H1 (cell line): ENCODE results near the gene CCDC13.

ENCODE experiments used
- ATF3 ChIP-seq: IDR thresholded peaks from 2 replicates; pipeline ENCODE4 v1.6.1; 2011; ENCODE audit warnings: low read depth, mild to moderate bottlenecking, low read length; ENCODE audit not compliant: insufficient read depth
- BRCA1 ChIP-seq: IDR thresholded peaks from 2 replicates; pipeline ENCODE4 v1.6.1; 2012; ENCODE audit warnings: low read depth, low read length, improper control_type of control experiment
- CBX5 ChIP-seq: fragments of 300-800, 300-1000 bp; sonication (generic); IDR thresholded peaks from 2 replicates; pipeline ENCODE4 v1.7.1; 2016; ENCODE audit warnings: antibody characterized with exemption, low read length, low read depth
- CTCF ChIP-seq, 3 experiments: IDR thresholded peaks; 1 replicate in 2 of 3; 2 replicates in 1 of 3; pipeline versions ENCODE4 v1.5.1 to v1.6.1; 2011; ENCODE audit warnings: low read length in 3 of 3, mild to moderate bottlenecking in 3 of 3, inconsistent platforms in 2 of 3, low read depth in 1 of 3, moderate library complexity in 1 of 3; ENCODE audit not compliant: insufficient read depth in 1 of 3; ENCODE audit errors: control extremely low read depth in 1 of 3
- EGR1 ChIP-seq: IDR thresholded peaks from 2 replicates; pipeline ENCODE4 v1.6.1; 2011; ENCODE audit warnings: low read depth, low read length, borderline replicate concordance
- EZH2 ChIP-seq: fragments of 200-600 bp; sonication (generic); IDR thresholded peaks from 2 replicates; pipeline ENCODE4 v1.7.1; 2012; ENCODE audit warnings: low read depth, mild to moderate bottlenecking, moderate library complexity, low read length, inconsistent platforms; ENCODE audit not compliant: severe bottlenecking
- JUND ChIP-seq: IDR thresholded peaks from 2 replicates; pipeline ENCODE4 v1.6.1; 2011; ENCODE audit warnings: mild to moderate bottlenecking, improper control_type of control experiment, low read length
- MAFK ChIP-seq: IDR thresholded peaks from 2 replicates; pipeline ENCODE4 v1.6.1; 2012; ENCODE audit warnings: low read depth, mild to moderate bottlenecking, improper control_type of control experiment, low read length
- MAX ChIP-seq: IDR thresholded peaks from 2 replicates; pipeline ENCODE4 v1.6.1; 2012; ENCODE audit warnings: inconsistent platforms
- POLR2A ChIP-seq, 2 experiments: IDR thresholded peaks; 1 replicate in 1 of 2; 2 replicates in 1 of 2; pipeline ENCODE4 v1.6.1; 2011; ENCODE audit warnings: low read depth in 2 of 2, low read length in 2 of 2, mild to moderate bottlenecking in 2 of 2; ENCODE audit errors: control extremely low read depth in 1 of 2
- SIN3A ChIP-seq, 2 experiments: IDR thresholded peaks in 1 of 2; conservative IDR thresholded peaks in 1 of 2; 2 replicates each; pipeline ENCODE4 v1.6.1; 2011 to 2012; ENCODE audit warnings: low read length in 2 of 2, improper control_type of control experiment in 1 of 2, low read depth in 1 of 2, mild to moderate bottlenecking in 1 of 2
- TAF1 ChIP-seq: IDR thresholded peaks from 2 replicates; pipeline ENCODE4 v1.6.1; 2011; ENCODE audit warnings: mild to moderate bottlenecking, low read depth, low read length
- ZNF274 ChIP-seq: IDR thresholded peaks from 2 replicates; pipeline ENCODE4 v1.7.0; 2012; ENCODE audit warnings: low read length, borderline replicate concordance; ENCODE audit errors: extremely low read depth

- TF ChIP-seq CTCF (IDR thresholded peaks at IDR 0.05; ENCODE audit: control extremely low read depth in 1 of 3, insufficient read depth in 1 of 3, low read depth in 1 of 3, low read length in 3 of 3) (no peak), JUND (no peak), MAX (no peak), POLR2A (IDR thresholded peaks at IDR 0.05; ENCODE audit: control extremely low read depth in 1 of 2, low read depth in 2 of 2, low read length in 2 of 2) (no peak), CBX5 (no peak), TAF1 (no peak), EGR1 (no peak), BRCA1 (no peak), ATF3 (no peak), MAFK (no peak), ZNF274 (no peak), EZH2 (no peak), SIN3A (conservative IDR thresholded peaks at IDR 0.05 in 1 of 2, IDR thresholded peaks at IDR 0.05 in 1 of 2; ENCODE audit: low read depth in 1 of 2, low read length in 2 of 2) (no peak)
These were observed 42.0 kb upstream of the CCDC13 start for GRCh38 chr3:42814914-42815507.
